ENCODE data around the gene KSR2. TPM values are rescaled to one million over a fixed set of nuclear protein-coding genes. Genes with fewer than 3 reads are reported as not detected.

Gene KSR2
- total RNA-seq, 2 donors from 2014 or later, result 1.1 to 2.0 TPM

DNA sequence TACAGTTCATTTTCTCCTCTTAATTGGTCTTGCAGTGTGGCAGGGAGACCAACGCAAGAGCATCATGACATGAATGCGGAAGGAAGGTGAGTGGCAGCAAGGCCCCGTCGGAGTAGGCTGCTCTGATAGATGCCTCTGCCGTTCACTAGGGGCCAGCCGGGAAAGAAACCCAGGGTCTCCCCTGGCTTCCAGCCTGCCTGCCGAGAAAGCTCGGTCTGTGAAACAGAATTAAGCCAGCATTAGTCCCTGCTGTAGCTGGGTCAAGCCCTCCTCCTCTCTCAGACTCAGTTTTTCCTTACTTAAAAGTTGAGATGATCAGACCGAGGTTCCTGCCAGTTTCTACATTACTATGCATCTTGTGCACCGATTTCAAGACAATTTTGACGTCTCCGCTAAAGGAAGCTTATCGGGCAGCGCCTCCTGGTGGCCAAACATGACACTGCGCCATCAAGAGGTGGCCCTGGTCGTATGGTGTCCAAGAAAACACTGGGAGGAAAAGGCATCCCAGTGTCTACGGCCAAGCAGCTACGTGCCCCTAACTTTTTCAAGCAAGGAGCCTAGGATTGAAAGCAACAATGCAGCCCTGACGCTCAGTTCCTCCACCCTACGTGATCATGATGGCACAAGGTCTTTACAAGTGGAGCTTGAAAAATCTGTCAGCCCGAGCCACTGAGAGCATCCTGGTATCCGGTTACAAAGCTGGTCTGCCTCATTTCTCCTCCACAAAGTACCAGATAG is 131.6 kb downstream of the KSR2 start:
- H3K4me1 Mint-ChIP-seq, result peaks cover 2% of the 10 kb centered on the region
- Histone ChIP-seq H3K9me3 (ENCODE audit: control insufficient read depth, low read length) (no peaks in the 10 kb centered on the region), H3K27ac (ENCODE audit: low read depth, low read length) (no peak overlapping the region), H3K27me3 (ENCODE audit: control insufficient read depth, insufficient read depth, low read length, poor library complexity, severe bottlenecking) (no peaks in the 10 kb centered on the region), H3K4me3 (ENCODE audit: low read length) (no peak overlapping the region), H3K36me3 (ENCODE audit: control insufficient read depth, insufficient read depth, low read length) (no peaks in the 10 kb centered on the region), H3K4me1 (ENCODE audit: control insufficient read depth, insufficient read depth, low read length) (no peaks in the 10 kb centered on the region), H3K9ac (ENCODE audit: extremely low read depth, low read length, poor library complexity, severe bottlenecking) (no peak overlapping the region)
- peaks cover 3% of the 10 kb centered on the region for H3K27me3 Mint-ChIP-seq (ENCODE audit: insufficient read depth)
- H3K4me3 Mint-ChIP-seq, result no peak overlapping the region
- no peaks in the 10 kb centered on the region for H3K36me3 Mint-ChIP-seq (ENCODE audit: low read depth)
- H3K9me3 Mint-ChIP-seq, result no peaks in the 10 kb centered on the region
- peak; percentile 98 for DNase-seq
- no peak overlapping the region for H3K27ac Mint-ChIP-seq
- TF ChIP-seq, protein P1, sequence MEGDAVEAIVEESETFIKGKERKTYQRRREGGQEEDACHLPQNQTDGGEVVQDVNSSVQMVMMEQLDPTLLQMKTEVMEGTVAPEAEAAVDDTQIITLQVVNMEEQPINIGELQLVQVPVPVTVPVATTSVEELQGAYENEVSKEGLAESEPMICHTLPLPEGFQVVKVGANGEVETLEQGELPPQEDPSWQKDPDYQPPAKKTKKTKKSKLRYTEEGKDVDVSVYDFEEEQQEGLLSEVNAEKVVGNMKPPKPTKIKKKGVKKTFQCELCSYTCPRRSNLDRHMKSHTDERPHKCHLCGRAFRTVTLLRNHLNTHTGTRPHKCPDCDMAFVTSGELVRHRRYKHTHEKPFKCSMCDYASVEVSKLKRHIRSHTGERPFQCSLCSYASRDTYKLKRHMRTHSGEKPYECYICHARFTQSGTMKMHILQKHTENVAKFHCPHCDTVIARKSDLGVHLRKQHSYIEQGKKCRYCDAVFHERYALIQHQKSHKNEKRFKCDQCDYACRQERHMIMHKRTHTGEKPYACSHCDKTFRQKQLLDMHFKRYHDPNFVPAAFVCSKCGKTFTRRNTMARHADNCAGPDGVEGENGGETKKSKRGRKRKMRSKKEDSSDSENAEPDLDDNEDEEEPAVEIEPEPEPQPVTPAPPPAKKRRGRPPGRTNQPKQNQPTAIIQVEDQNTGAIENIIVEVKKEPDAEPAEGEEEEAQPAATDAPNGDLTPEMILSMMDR (conservative IDR thresholded peaks at IDR 0.05), result peak; percentile 99
- 25 to 34% methylated on average over 17 to 22 of the region's 22 CpGs for WGBS, 2 experiments (ENCODE audit: insufficient coverage in 1 of 2, insufficient read length in 1 of 2)

DNA sequence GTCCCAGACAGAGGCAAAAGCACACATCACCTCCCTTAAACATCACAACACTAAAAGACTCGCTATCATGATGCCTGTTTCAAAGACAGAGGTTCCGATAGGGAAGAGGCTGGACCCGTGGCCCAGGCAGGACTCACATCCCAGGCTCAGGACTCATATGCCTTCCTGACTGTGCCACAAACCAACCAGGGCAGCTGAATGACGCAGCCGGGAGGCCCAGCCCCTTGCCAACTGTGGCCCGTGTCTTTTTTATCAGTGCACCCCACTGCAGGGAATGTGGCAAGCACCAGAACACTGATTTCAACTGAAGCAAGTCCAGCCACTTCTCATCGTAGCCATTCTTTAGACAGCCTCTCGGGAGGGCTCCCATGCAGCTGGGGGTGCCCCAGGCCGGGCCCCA is 132.3 kb downstream of the KSR2 start:
- Mint-ChIP-seq H3K36me3 (ENCODE audit: low read depth) (no peaks in the 10 kb centered on the region), H3K9me3 (no peaks in the 10 kb centered on the region)

DNA sequence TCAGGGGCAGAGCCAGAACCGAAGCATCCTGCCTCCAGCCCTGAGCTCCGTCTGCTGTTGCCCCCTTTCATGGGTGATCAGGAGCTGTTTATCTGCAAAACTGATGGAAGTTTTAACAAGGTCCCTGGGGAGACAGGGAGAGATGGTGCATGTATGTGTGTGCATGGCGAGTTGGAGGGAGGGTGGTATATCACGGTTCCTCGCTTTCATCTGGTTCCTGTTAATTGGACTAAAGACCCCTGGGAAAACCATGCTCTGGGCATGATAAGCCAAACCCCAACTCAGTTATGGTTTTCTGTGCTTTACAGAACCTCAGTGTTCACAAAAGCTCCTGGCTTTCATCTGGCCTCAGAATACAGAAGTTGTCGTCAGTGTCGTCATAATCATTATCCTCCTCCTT is 133.6 kb downstream of the KSR2 start:
- Histone ChIP-seq H3K4me1 (ENCODE audit: control insufficient read depth, insufficient read depth, low read length) (no peaks in the 10 kb centered on the region), H3K27me3 (ENCODE audit: control insufficient read depth, insufficient read depth, low read length, poor library complexity, severe bottlenecking) (no peaks in the 10 kb centered on the region), H3K27ac (ENCODE audit: low read depth, low read length) (no peak overlapping the region), H3K4me3 (ENCODE audit: low read length) (no peak overlapping the region), H3K9ac (ENCODE audit: extremely low read depth, low read length, poor library complexity, severe bottlenecking) (no peak overlapping the region), H3K9me3 (ENCODE audit: control insufficient read depth, low read length) (no peaks in the 10 kb centered on the region), H3K36me3 (ENCODE audit: control insufficient read depth, insufficient read depth, low read length) (no peaks in the 10 kb centered on the region)
- Mint-ChIP-seq H3K27me3 (ENCODE audit: insufficient read depth) (peaks cover 3% of the 10 kb centered on the region), H3K9me3 (peaks cover under 1% of the 10 kb centered on the region), H3K4me3 (no peak overlapping the region), H3K4me1 (peaks cover 2% of the 10 kb centered on the region), H3K36me3 (ENCODE audit: low read depth) (no peaks in the 10 kb centered on the region), H3K27ac (no peak overlapping the region)
- no peak for DNase-seq
- WGBS, 2 experiments (ENCODE audit: insufficient coverage in 1 of 2, insufficient read length in 1 of 2), result 91 to 100% methylated on average over 2 to 7 of the region's 7 CpGs
- TF ChIP-seq, protein P1 (conservative IDR thresholded peaks at IDR 0.05), result no peak

More for the DNA sequence above, 132.3 kb downstream of the KSR2 start:
- no peak for DNase-seq
- H3K27me3 Mint-ChIP-seq (ENCODE audit: insufficient read depth), result peaks cover 3% of the 10 kb centered on the region
- H3K9ac ChIP-seq (ENCODE audit: extremely low read depth, low read length, poor library complexity, severe bottlenecking), result no peak overlapping the region
- no peaks in the 10 kb centered on the region for H3K36me3 ChIP-seq (ENCODE audit: control insufficient read depth, insufficient read depth, low read length)
- H3K4me1 Mint-ChIP-seq, result peaks cover 2% of the 10 kb centered on the region
- 89 to 96% methylated on average over 8 to 9 of the region's 9 CpGs for WGBS, 2 experiments (ENCODE audit: insufficient coverage in 1 of 2, insufficient read length in 1 of 2)
- H3K9me3 ChIP-seq (ENCODE audit: control insufficient read depth, low read length), result no peaks in the 10 kb centered on the region
- H3K4me3 Mint-ChIP-seq, result no peak overlapping the region
- H3K4me3 ChIP-seq (ENCODE audit: low read length), result no peak overlapping the region
- TF ChIP-seq, protein P1 (conservative IDR thresholded peaks at IDR 0.05), result no peak
- H3K4me1 ChIP-seq (ENCODE audit: control insufficient read depth, insufficient read depth, low read length), result no peaks in the 10 kb centered on the region
- no peaks in the 10 kb centered on the region for H3K27me3 ChIP-seq (ENCODE audit: control insufficient read depth, insufficient read depth, low read length, poor library complexity, severe bottlenecking)
- H3K27ac Mint-ChIP-seq, result no peak overlapping the region
- no peak overlapping the region for H3K27ac ChIP-seq (ENCODE audit: low read depth, low read length)

Data from endodermal cell (in vitro differentiated cells).